HG03378 (cell line): ENCODE measurements around the gene ACAA1.
"Not testable (repeated sequence)": the region's sequence is repeated elsewhere in the genome, so short reads cannot be mapped to it uniquely, and the experiment has no call there.

Source experiments
- ATAC-seq: cut with Tn5 transposase; IDR thresholded peaks from one replicate; pipeline ENCODE4 v1.9.1; 2021; ENCODE audit warnings: mild to moderate bottlenecking, moderate library complexity; ENCODE audit not compliant: unreplicated experiment

ACAA1 gene

DNA sequence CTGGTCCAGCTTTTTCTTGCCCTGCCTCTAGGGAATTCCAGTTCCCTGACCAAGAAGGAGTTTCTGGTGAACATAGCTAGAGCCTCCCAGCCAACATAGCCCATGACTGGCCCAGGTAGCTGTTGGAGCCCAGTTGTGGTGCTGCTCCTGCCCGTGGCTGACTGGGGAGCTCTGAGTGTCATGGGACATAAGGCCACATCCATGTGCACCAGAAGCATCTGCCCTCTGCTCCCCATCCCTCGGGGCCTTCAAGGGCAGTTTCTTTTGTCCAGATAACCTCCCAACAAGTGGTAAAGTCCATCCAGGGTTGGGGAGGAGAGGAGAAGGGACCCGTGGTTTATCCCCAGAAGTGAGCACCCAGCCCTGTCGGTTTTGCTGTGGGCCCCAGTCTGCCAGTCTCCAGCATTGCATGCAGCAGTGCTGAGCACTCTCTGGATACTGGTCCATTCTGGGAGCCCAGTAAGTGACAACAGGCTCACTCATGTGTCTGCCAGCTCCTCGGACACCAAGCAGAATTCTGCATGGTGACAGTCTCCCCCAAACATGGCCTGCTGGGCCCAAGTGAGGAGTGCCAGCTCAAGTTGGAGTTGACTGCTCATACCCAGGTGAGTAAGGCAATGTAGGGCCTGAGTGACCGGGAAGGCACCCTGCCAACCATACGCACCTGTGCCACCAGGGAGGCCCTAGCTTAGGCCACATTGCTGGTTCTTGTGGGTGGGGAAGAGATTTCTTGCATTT lies 28.8 kb downstream of the ACAA1 start:
- no peak for ATAC-seq

DNA sequence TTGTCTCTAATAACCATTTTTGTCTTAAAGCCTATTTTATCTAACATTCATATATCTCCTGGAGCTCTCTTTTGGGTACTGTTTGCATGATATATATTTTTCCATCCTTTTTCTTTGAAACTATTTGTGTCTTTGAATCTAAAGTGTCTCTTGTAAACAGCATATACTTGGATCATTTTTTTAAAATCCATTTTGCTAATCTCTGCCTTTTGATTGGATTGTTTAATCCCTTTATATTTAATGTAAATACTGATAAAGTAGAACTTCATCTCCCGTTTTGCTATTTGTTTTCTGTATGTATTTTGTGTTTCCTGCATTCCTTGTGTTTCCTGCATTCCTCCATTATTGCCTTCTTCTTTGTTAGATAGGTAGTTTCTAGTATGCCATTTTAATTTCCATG lies 31.4 kb downstream of the ACAA1 start:
- ATAC-seq, result no peak

DNA sequence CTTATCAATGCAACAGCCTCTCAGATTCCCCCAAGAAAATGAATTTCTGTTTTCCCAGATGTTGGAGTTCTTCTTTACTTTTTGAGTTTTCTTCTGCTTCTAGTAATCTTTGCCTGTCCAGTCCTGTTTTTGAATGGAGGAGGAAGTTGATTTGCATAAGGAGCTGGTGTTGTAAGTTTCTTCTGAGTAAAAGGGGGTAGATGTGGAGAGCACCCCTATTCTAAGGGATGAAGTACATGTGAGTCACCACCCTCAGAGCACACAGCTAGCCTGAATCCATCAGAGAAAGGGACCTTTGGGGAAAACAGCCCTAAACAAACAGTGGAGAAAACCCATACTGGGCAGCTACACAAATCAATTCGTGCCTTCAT lies 34.5 kb downstream of the ACAA1 start:
- no peak for ATAC-seq

GRCh38 chr3:38101811-38102443 lies 35.0 kb downstream of the ACAA1 start:
- ATAC-seq, result no peak

DNA sequence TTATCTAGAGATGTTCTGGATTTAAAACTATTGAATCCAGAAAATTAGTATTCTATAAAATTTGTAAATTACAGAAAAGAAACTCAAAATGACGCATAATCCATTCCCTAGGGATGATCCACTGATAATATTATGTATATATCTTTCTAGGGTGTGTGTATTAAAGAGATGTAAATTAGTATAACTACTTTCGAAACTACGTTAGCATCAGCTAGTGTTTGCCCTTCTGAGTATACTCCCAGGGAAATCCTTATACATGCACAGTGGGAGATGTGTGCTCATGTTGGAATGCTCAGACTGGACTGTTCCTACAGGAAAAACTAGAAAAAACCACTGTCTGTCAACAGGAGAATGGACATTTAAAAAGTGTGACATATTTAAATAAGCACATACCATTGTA lies 36.4 kb downstream of the ACAA1 start:
- ATAC-seq, result no peak

- no peak for ATAC-seq
Observed at GRCh38 chr3:38099518-38099917, 37.4 kb downstream of the ACAA1 start.

DNA sequence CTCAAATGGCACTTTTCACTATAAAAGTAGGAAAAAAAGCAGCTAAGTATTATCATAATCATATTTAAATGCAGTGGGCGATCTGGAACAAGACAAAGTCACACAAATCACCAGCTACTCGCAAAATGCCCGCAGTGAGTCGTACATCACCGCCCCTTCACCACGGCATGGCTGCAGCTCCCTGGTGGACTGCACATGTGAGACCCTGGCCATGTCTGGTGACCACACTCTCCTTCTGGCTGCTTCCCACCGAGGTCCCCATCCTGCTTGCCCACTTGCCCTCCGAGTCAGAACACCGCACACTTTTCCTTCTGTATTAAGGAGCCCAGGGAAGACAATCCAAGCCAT lies 38.6 kb downstream of the ACAA1 start:
- ATAC-seq, result no peak

DNA sequence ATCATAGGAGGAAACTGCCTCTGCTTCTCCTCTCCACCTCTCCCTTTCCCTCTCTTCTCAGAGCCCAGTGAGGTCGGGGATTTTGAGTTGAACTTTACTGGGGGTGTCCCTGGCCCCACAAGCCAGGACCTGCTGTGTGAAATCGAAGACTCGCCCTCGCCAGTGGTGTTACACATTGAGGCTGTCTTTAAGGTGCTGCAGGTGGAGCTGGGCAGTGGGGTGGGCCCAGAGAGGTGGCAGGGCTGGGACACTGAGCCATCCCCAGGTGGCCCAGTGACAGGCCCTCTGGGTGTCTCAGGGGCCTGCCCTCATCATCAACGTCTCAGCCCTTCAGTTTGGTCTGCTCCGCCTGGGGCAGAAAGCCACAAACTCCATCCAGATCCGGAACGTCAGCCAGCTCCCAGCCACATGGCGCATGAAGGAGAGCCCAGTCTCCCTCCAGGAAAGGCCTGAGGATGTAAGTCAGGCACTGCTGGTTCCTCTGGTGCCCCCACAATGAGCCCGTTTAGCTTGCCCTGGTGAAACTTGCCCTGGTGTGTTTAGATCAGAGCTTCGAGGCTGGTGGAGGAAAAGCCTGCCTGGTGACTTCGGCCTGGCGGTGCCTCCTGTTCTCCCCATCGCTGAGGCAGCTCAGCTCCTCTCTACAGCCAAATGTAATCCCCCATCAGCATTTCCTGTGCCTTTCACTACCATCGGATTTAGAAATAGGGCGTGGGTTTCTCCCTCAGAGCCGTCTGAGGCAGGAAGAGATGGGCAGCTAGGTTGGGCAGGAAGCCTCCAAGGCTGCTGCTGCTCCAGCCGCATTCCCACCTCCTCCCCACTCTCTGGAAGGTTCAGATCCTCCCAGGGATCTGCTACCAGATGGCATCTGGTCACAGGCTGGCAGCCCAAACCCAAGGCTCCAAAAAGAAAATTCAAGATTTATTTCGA lies 39.2 kb downstream of the ACAA1 start:
- no peak for ATAC-seq

DNA sequence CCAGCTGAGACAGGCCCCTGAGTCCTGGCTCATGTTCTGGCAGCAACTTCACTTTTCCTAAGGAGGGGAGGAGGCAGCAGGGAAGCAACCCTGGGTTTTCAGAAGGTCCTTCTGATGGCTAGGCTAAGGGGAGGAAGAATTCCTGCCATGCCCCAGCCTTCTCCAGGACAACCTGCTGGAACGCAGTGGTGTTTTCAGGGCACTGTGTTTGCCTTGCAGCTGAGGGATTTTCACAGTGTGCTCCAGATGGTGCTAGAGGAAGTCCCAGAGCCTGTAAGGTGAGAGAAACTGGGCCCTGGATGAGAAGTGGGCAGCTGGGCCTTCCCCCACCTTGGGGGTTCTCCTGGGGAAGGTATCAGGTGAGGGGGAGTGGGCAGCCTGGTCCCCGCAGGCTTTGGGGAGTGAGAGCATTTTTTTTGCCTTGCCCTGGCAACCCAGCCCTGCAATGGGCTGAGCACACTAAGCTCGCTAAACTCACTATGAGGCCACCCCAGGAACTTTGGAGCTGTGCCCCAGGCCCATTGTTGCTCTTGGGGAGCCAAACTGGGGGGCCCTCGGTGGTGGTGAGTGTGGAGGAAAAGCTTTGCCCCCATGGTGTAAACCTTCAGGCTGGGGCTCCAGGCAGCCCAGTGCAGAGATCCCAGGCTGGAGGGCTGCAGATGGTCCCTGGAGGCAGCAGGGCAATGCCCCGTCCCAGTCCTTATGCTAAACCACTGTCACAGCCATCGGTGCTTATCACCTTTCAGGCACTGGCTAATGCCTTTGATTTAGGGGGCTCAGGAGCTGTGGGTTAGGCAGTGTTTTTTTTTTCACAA lies 41.1 kb downstream of the ACAA1 start:
- ATAC-seq, result no peak

DNA sequence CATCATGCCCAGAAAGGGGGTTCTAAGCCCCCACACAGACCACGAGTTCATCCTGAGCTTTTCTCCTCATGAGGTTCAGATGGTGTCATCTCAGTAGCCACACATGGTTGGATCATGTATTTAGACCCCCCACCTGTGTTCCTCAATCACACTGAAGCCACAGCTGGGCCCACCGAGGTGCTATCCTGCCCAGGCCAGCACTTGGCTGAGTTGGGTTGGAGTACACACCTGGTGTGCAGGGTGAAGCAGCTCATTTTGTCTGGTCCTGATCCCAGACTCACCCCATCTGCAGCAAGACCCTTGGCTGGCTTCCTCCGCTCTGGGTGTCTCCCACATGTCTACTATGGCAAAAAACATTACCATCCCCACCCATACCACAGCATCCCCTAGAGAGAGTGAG lies 41.9 kb downstream of the ACAA1 start:
- no peak for ATAC-seq

DNA sequence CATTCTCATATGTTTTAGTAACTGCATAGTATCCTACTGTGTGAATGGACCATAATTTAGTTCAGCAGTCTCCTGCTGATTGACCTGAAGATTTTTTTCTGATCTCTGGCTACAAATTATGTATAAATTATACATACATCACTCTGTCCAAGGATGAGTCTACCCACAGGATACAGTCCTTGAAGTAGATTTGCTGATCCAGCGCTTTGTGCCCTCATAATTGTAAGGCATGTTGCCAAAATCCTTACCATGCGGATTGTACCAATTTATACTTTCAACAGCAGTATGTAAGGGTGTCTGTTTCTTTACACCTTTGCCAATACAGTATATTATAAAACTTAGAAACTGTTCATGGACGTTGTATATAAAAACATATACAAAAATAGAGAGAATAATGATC lies 46.5 kb downstream of the ACAA1 start:
- ATAC-seq, result no peak

DNA sequence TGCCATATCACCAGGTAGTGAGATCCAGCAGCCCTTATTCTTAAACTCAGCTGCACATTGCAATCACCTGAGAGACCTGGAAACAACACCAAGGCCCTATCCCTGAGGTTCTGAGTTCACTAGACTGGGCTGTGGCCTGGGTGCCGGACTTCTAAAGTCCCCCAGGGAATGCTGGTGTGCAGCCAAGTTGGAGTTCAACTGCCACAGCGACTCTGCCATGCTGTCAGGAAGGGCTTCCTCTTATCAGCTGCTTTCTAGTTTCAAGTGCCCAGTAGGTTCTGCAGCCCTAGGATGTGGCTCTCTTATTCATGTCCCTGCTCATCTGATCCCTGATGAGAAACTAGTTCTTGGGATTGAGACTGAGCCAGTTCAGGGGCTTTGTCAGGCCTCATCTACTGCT lies 47.8 kb downstream of the ACAA1 start:
- ATAC-seq, result no peak

- ATAC-seq, result no peak
Observed at GRCh38 chr3:38088126-38089078, 48.5 kb downstream of the ACAA1 start.

DNA sequence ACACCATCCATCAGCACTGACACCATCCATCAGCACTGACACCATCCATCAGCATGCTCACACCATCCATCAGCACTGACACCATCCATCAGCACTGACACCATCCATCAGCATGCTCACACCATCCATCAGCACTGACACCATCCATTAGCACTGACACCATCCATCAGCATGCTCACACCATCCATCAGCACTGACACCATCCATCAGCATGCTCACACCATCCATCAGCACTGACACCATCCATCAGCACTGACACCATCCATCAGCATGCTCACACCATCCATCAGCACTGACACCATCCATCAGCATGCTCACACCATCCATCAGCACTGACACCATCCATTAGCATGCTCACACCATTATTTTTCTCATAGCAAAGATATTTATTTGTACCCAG lies 49.6 kb downstream of the ACAA1 start:
- ATAC-seq, result not testable (repeated sequence)

- no peak for ATAC-seq
Observed at GRCh38 chr3:38086496-38086895, 50.4 kb downstream of the ACAA1 start.

DNA sequence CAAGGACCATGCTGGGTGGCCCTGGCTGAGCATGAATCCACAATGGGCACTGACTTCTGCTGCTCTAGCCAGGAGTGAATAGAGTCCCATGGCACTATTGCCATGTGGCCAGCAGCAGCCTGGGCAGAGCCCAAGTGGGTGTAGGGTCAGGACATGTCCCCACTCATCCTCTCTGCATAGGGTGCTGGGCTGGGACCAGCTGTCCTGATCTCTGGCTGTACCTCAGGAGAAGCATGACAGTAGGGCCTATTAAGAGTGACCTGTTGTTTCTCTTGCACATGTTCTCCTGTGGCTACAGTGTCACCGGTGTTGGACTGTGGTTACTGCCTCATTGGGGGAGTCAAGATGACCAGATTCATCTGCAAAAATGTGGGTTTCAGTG lies 51.0 kb downstream of the ACAA1 start:
- ATAC-seq, result no peak

- no peak for ATAC-seq
Observed at GRCh38 chr3:38085311-38085942, 51.5 kb downstream of the ACAA1 start.

- ATAC-seq, result no peak
Observed at GRCh38 chr3:38084334-38085310, 52.3 kb downstream of the ACAA1 start.
